Testis (tissue), 3 donors: ENCODE measurements around the gene RNF11. TPM values are rescaled to one million over a fixed set of nuclear protein-coding genes. Genes with fewer than 3 reads are reported as not detected.

Source experiments
- DNase-seq: peaks from one replicate; pipeline ENCODE4 v3.0.0-alpha.2; 2019
- H3K27ac ChIP-seq, 2 donors: fragments of 200-600 bp; sonication (generic); one replicate each; pipeline ENCODE4 v1.5.1; 2019
- H3K27me3 ChIP-seq: fragments of 200-600 bp; sonication (generic); one replicate; pipeline ENCODE4 v1.5.1; 2019
- H3K36me3 ChIP-seq: fragments of 200-600 bp; sonication (generic); one replicate; pipeline ENCODE4 v1.5.1; 2017; ENCODE audit warnings: low read depth; ENCODE audit errors: missing control alignments
- H3K4me1 ChIP-seq: fragments of 200-600 bp; sonication (generic); one replicate; pipeline ENCODE4 v1.5.1; 2019
- H3K4me3 ChIP-seq, 2 donors: fragments of 200-600 bp; sonication (generic); one replicate each; pipeline ENCODE4 v1.5.1; 2017 to 2019
- H3K9me3 ChIP-seq: fragments of 200-600 bp; sonication (generic); one replicate; pipeline ENCODE4 v1.5.1; 2017
- CTCF ChIP-seq, 3 experiments: fragments of 450-650 bp in 2 of 3; fragments of 200-600 bp in 1 of 3; sonication (generic) in 1 of 3; IDR thresholded peaks; one replicate each; pipeline ENCODE4 v1.5.1; 2016 to 2019; ENCODE audit warnings: antibody characterized with exemption in 3 of 3, mild to moderate bottlenecking in 2 of 3, moderate library complexity in 1 of 3
- POLR2A ChIP-seq: fragments of 450-650 bp; IDR thresholded peaks from one replicate; pipeline ENCODE4 v1.6.1; 2017; ENCODE audit warnings: antibody characterized with exemption, mild to moderate bottlenecking, moderate library complexity
- WGBS, 2 donors: methylation state at CpG; one replicate each; pipeline ENCODE4 v1.1.5; 2018; 5-methylcytosine and 5-hydroxymethylcytosine counted together
- intact Hi-C: fragments of 100-400 bp; cut with DNase I; formaldehyde crosslinking; loops from one replicate; pipeline ENCODE4 v1.15.1; 2023; ENCODE audit warnings: low total_unique reads
- polyA plus RNA-seq: library from polyadenylated mRNA; stranded (reverse); fragments of 350-450 nt; fragmentation: Illumina TruSeq; extraction: RNeasy Lipid Tissue Mini Kit (QIAGEN cat#74804); gene quantifications from one replicate; pipeline ENCODE4 v1.2.3, GENCODE V29; 2014; ENCODE audit warnings: low read depth, low replicate concordance; ENCODE audit not compliant: insufficient read depth
- total RNA-seq, 2 donors: library from RNA; depleted of rRNA; stranded (reverse); fragments of >200 nt; gene quantifications; one replicate each; pipeline ENCODE4 v1.2.3, GENCODE V29; 2016

Gene RNF11
- total and polyA plus RNA-seq, 3 donors from 2014 or later: 59.8 to 108 (median 89.7) TPM

- DNase-seq: no peak
- intact Hi-C loops: no loop called here
- 82 to 83% methylated on average over 10 to 11 of the region's 11 CpGs for WGBS, 2 donors
Observed at GRCh38 chr1:51320967-51321923, 85.2 kb downstream of the RNF11 start.

GRCh38 chr1:51321924-51322280 lies 85.8 kb downstream of the RNF11 start:
- no peaks in the 10 kb centered on the region for H3K36me3 ChIP-seq
- WGBS, 2 donors: 91% methylated on average over 2 of the region's 2 CpGs; no CpG with 5 or more reads in 1 of the 2 donors
- peak overlapping the region in 1 of 2 donors; percentile 5 for H3K27ac ChIP-seq
- TF ChIP-seq POLR2A (no peak), CTCF (IDR thresholded peaks at IDR 0.05) (no peak)
- no peak for DNase-seq
- intact Hi-C loops: no loop called here
- peaks cover 4% of the 10 kb centered on the region for H3K4me1 ChIP-seq
- no peaks in the 10 kb centered on the region for H3K27me3 ChIP-seq
- no peaks in the 10 kb centered on the region for H3K9me3 ChIP-seq
- peak overlapping the region in 1 of 2 donors; percentile 2 for H3K4me3 ChIP-seq

More at GRCh38 chr1:51320967-51321923, 85.2 kb downstream of the RNF11 start:
- Histone ChIP-seq H3K36me3 (no peaks in the 10 kb centered on the region), H3K4me3 (peak overlapping the region in 1 of 2 donors; percentile 2), H3K27ac (peak overlapping the region in 1 of 2 donors; percentile 5), H3K9me3 (no peaks in the 10 kb centered on the region), H3K4me1 (peaks cover 4% of the 10 kb centered on the region), H3K27me3 (no peaks in the 10 kb centered on the region)
- TF ChIP-seq CTCF (IDR thresholded peaks at IDR 0.05): no peak
- TF ChIP-seq POLR2A: no peak

GRCh38 chr1:51322417-51323101 lies 86.5 kb downstream of the RNF11 start:
- DNase-seq: no peak
- 93 to 97% methylated on average over 4 of the region's 4 CpGs for WGBS, 2 donors

More at GRCh38 chr1:51322417-51323101, 86.5 kb downstream of the RNF11 start:
- H3K36me3 ChIP-seq: no peaks in the 10 kb centered on the region
- intact Hi-C loops: no loop called here
- H3K9me3 ChIP-seq: no peaks in the 10 kb centered on the region
- TF ChIP-seq CTCF (IDR thresholded peaks at IDR 0.05): no peak
- no peaks in the 10 kb centered on the region for H3K27me3 ChIP-seq
- H3K27ac ChIP-seq: no peak overlapping the region
- H3K4me3 ChIP-seq: no peak overlapping the region
- H3K4me1 ChIP-seq: peaks cover 4% of the 10 kb centered on the region

Other genes starting within 250 kb of the RNF11 start
- 1 to 10 TPM; 6.6 to 8.2 TPM for gene C1orf185, start 134.0 kb upstream of the RNF11 start, total RNA-seq
- gene C1orf185, start 134.0 kb upstream of the RNF11 start, polyA plus RNA-seq: 32.8 TPM
- 100 to 1,000 TPM in 1 of 2 donors, 10 to 100 TPM in 1; 64.7 to 121 TPM for gene TTC39A, start 94.3 kb downstream of the RNF11 start, total RNA-seq
- gene TTC39A, start 94.3 kb downstream of the RNF11 start, polyA plus RNA-seq: 120 TPM